ENCODE results near the gene BBS7. TPM values are rescaled to one million over a fixed set of nuclear protein-coding genes. Genes with fewer than 3 reads are reported as not detected.

The BBS7 gene
- total RNA-seq, 1 experiment from 2014 or later: 26.2 TPM

DNA sequence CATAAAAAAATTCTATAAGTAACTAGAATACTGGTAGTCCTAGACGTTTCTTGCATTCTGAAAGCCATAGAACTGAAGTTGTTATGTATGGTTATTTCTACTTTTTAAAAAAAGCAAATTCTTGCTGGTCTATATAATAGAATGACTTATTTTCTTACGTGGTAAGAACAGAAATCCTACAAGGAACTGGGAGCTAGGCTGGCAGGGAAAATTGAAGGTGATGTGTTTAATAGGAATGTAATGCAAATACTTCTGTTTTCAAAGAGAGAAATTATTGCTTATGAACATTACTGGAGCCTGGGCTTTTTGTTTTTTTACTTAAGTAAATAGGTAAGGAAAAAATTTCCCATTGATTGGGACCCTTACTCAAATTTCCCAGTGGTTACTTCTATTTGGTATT, 55.5 kb downstream of the BBS7 start:
- Histone ChIP-seq H3K27ac (ENCODE audit: insufficient read length, low read depth, low read length) (no peak overlapping the region), H3K9me3 (ENCODE audit: control insufficient read depth, low read depth, low read length) (no peaks in the 10 kb centered on the region), H3K14ac (ENCODE audit: insufficient read depth, low read length) (no peak overlapping the region), H4K5ac (ENCODE audit: insufficient read length, low read depth, low read length) (no peak overlapping the region), H3K4ac (ENCODE audit: low read depth, low read length) (no peak overlapping the region), H4K20me1 (ENCODE audit: control insufficient read depth, insufficient read depth, insufficient read length) (no peaks in the 10 kb centered on the region), H2BK20ac (ENCODE audit: low read depth, low read length, poor library complexity, severe bottlenecking) (no peak overlapping the region), H2BK12ac (ENCODE audit: insufficient read length, low read depth, low read length) (no peak overlapping the region), H4K8ac (replicated peaks; ENCODE audit: insufficient read length, low read depth, low read length) (no peak overlapping the region), H3K4me1 (ENCODE audit: insufficient read depth, low read length) (no peaks in the 10 kb centered on the region), H3K9ac (ENCODE audit: extremely low read depth, insufficient read length, low read length) (no peak overlapping the region), H3K4me2 (ENCODE audit: insufficient read depth, insufficient read length, low read length) (no peak overlapping the region), H3K18ac (ENCODE audit: insufficient read length, low read depth, low read length) (no peak overlapping the region), H2AFZ (ENCODE audit: low read length) (no peak overlapping the region), H2BK120ac (ENCODE audit: low read depth, low read length, poor library complexity, severe bottlenecking) (no peak overlapping the region), H2AK5ac (ENCODE audit: insufficient read length, low read length) (no peak overlapping the region), H3T11ph (ENCODE audit: low read length) (no peak overlapping the region), H3K27me3 (ENCODE audit: insufficient read depth, low read length) (no peaks in the 10 kb centered on the region), H3K79me1 (ENCODE audit: insufficient read depth, low read depth, low read length, poor library complexity, severe bottlenecking) (no peaks in the 10 kb centered on the region), H3K23ac (ENCODE audit: insufficient read length, low read depth, low read length) (no peak overlapping the region), H2BK5ac (ENCODE audit: insufficient read length, low read length) (no peak overlapping the region), H4K91ac (ENCODE audit: insufficient read length, low read depth, low read length) (no peak overlapping the region), H3K56ac (ENCODE audit: insufficient read length, low read depth, low read length) (no peak overlapping the region), H3K79me2 (ENCODE audit: insufficient read depth, low read length) (no peaks in the 10 kb centered on the region), H2BK15ac (ENCODE audit: low read depth, low read length) (no peak overlapping the region), H3K23me2 (ENCODE audit: insufficient read length, low read depth, low read length, poor library complexity, severe bottlenecking) (no peaks in the 10 kb centered on the region)
- TF ChIP-seq, protein P1, sequence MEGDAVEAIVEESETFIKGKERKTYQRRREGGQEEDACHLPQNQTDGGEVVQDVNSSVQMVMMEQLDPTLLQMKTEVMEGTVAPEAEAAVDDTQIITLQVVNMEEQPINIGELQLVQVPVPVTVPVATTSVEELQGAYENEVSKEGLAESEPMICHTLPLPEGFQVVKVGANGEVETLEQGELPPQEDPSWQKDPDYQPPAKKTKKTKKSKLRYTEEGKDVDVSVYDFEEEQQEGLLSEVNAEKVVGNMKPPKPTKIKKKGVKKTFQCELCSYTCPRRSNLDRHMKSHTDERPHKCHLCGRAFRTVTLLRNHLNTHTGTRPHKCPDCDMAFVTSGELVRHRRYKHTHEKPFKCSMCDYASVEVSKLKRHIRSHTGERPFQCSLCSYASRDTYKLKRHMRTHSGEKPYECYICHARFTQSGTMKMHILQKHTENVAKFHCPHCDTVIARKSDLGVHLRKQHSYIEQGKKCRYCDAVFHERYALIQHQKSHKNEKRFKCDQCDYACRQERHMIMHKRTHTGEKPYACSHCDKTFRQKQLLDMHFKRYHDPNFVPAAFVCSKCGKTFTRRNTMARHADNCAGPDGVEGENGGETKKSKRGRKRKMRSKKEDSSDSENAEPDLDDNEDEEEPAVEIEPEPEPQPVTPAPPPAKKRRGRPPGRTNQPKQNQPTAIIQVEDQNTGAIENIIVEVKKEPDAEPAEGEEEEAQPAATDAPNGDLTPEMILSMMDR (conservative IDR thresholded peaks at IDR 0.05): no peak
- Mint-ChIP-seq H3K4me1 (no peaks in the 10 kb centered on the region), H3K27me3 (ENCODE audit: low read depth) (no peaks in the 10 kb centered on the region), H3K4me3 (no peak overlapping the region), H3K9me3 (no peaks in the 10 kb centered on the region), H3K27ac (no peak overlapping the region), H3K36me3 (ENCODE audit: insufficient read depth in 1 of 3, low read depth in 3 of 3) (peaks cover 35 to 80% (median 73%) of the 10 kb centered on the region in 3 experiments; a peak in 6 of 7 replicates)
- no CpG with 5 or more reads among the region's 2 CpGs for WGBS (ENCODE audit: extremely low coverage, insufficient read length, low lambda C conversion rate)
- no peak for DNase-seq
